ENCODE data around the gene NIN.

DNA sequence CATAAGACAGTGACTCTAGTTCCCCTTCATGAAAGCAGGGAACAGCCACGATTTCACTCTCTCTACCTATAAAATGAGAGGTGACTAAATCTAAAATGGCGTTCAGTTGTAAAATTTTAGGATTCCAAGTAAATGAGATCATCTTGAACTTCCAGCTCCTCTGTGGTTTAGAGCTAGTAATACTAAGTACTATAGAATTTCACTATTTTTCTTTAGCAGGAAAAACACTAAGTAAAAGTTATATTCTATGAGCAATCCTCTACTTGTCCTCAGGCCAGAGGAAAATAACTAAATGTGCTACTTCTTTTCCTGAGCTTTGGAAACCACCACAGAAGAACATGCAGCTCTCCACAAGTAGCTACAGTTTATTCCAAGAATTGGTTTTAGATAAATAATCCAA is 55.6 kb downstream of the NIN start:
- TF ChIP-seq, protein P1, sequence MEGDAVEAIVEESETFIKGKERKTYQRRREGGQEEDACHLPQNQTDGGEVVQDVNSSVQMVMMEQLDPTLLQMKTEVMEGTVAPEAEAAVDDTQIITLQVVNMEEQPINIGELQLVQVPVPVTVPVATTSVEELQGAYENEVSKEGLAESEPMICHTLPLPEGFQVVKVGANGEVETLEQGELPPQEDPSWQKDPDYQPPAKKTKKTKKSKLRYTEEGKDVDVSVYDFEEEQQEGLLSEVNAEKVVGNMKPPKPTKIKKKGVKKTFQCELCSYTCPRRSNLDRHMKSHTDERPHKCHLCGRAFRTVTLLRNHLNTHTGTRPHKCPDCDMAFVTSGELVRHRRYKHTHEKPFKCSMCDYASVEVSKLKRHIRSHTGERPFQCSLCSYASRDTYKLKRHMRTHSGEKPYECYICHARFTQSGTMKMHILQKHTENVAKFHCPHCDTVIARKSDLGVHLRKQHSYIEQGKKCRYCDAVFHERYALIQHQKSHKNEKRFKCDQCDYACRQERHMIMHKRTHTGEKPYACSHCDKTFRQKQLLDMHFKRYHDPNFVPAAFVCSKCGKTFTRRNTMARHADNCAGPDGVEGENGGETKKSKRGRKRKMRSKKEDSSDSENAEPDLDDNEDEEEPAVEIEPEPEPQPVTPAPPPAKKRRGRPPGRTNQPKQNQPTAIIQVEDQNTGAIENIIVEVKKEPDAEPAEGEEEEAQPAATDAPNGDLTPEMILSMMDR (IDR thresholded peaks at IDR 0.05; ENCODE audit: borderline replicate concordance, extremely low read depth, low read length, poor library complexity, severe bottlenecking), result no peak
- TF ChIP-seq EZH2 (IDR thresholded peaks at IDR 0.05; ENCODE audit: borderline replicate concordance, low read depth, low read length, severe bottlenecking), result no peak

All from DND-41 (cell line).